PFSK-1 (cell line): Measurements from ENCODE around the gene ARMC6.

Experiments
- FOXP2 ChIP-seq: optimal IDR thresholded peaks from 2 replicates; pipeline ENCODE3; 2011; ENCODE audit warnings: borderline replicate concordance, control low read depth, inconsistent platforms; ENCODE audit not compliant: insufficient read depth; ENCODE audit errors: extremely low read length, extremely low read depth
- POLR2AphosphoS5 ChIP-seq: IDR thresholded peaks from 2 replicates; pipeline ENCODE4 v1.6.1; 2012; ENCODE audit warnings: low read depth, mild to moderate bottlenecking, control low read depth, low read length, moderate library complexity
- REST ChIP-seq, 2 experiments: IDR thresholded peaks; 2 replicates each; pipeline versions ENCODE4 v1.6.1 to v1.8.0; 2011 to 2012; ENCODE audit warnings: low read depth in 2 of 2, low read length in 2 of 2, control low read depth in 1 of 2, inconsistent platforms in 1 of 2, mild to moderate bottlenecking in 1 of 2, moderate library complexity in 1 of 2; ENCODE audit not compliant: insufficient read depth in 1 of 2
- SIN3A ChIP-seq: IDR thresholded peaks from 2 replicates; pipeline ENCODE4 v1.6.1; 2012; ENCODE audit warnings: mild to moderate bottlenecking, low read length, moderate library complexity, borderline replicate concordance; ENCODE audit not compliant: insufficient read depth
- TAF1 ChIP-seq: IDR thresholded peaks from 2 replicates; pipeline ENCODE4 v1.6.1; 2012; ENCODE audit warnings: low read length, control low read depth, borderline replicate concordance; ENCODE audit not compliant: insufficient read depth

ARMC6 gene

GRCh38 chr19:19096641-19097627 is 63.5 kb downstream of the ARMC6 start:
- TF ChIP-seq POLR2AphosphoS5 (no peak), REST (IDR thresholded peaks at IDR 0.05; ENCODE audit: insufficient read depth in 1 of 2, low read depth in 2 of 2, low read length in 2 of 2) (no peak)

GRCh38 chr19:19098084-19098702 is 64.8 kb downstream of the ARMC6 start:
- TF ChIP-seq SIN3A (no peak), REST (IDR thresholded peaks at IDR 0.05; ENCODE audit: insufficient read depth in 1 of 2, low read depth in 2 of 2, low read length in 2 of 2) (no peak), TAF1 (no peak), FOXP2 (no peak), POLR2AphosphoS5 (no peak)

GRCh38 chr19:19098703-19099632 is 65.6 kb downstream of the ARMC6 start:
- TF ChIP-seq REST (IDR thresholded peaks at IDR 0.05; ENCODE audit: insufficient read depth in 1 of 2, low read depth in 2 of 2, low read length in 2 of 2): no peak
- TF ChIP-seq POLR2AphosphoS5: no peak
- TF ChIP-seq SIN3A: no peak
- TF ChIP-seq TAF1: no peak
- TF ChIP-seq FOXP2: no peak

- TF ChIP-seq REST (IDR thresholded peaks at IDR 0.05; ENCODE audit: insufficient read depth in 1 of 2, low read depth in 2 of 2, low read length in 2 of 2): no peak
- TF ChIP-seq SIN3A: no peak
- TF ChIP-seq POLR2AphosphoS5: no peak
- no peak for TF ChIP-seq FOXP2
- no peak for TF ChIP-seq TAF1
Observed at GRCh38 chr19:19101540-19101939, 68.1 kb downstream of the ARMC6 start.
